HepG2 (cell line): ENCODE measurements around the gene AQP7. TPM values are rescaled to one million over a fixed set of nuclear protein-coding genes. Genes with fewer than 3 reads are reported as not detected.

ENCODE experiments used
- CBX2 ChIP-seq, 2 experiments: fragments of 200-600 bp in 1 of 2; sonication (generic); formaldehyde crosslinking in 1 of 2; IDR thresholded peaks; 2 replicates each; pipeline versions ENCODE4 v1.7.0 to v1.8.1; 2018 to 2022; ENCODE audit warnings: low read depth in 2 of 2, low read length in 1 of 2, mild to moderate bottlenecking in 1 of 2, missing genetic modification reagents in 1 of 2
- EED ChIP-seq: sonication (generic); formaldehyde crosslinking; IDR thresholded peaks from 2 replicates; pipeline ENCODE4 v1.5.0; 2020; ENCODE audit warnings: mild to moderate bottlenecking, missing genetic modification reagents
- HDAC1 ChIP-seq: sonication (generic); formaldehyde crosslinking; IDR thresholded peaks from 2 replicates; pipeline ENCODE4 v1.5.1; 2020; ENCODE audit warnings: mild to moderate bottlenecking, missing genetic modification reagents
- HHEX ChIP-seq: IDR thresholded peaks from 2 replicates; pipeline ENCODE4 v1.6.1; 2016; ENCODE audit warnings: control low read depth
- KDM1A ChIP-seq: IDR thresholded peaks from 2 replicates; pipeline ENCODE4 v1.6.1; 2016; ENCODE audit warnings: missing compliant biosample characterization
- NFKBIZ ChIP-seq: IDR thresholded peaks from 2 replicates; pipeline ENCODE4 v1.6.1; 2018; ENCODE audit warnings: missing genetic modification reagents, missing compliant biosample characterization
- NR2F1 ChIP-seq, 2 experiments: fragments of 450-650 bp in 1 of 2; formaldehyde crosslinking in 1 of 2; IDR thresholded peaks; 2 replicates each; pipeline versions ENCODE4 v1.5.0 to v1.6.1; 2016 to 2020; ENCODE audit warnings: mild to moderate bottlenecking in 1 of 2, missing compliant biosample characterization in 1 of 2, missing genetic modification reagents in 1 of 2, moderate library complexity in 1 of 2
- YEATS2 ChIP-seq: sonication (generic); formaldehyde crosslinking; IDR thresholded peaks from 2 replicates; pipeline ENCODE4 v1.4.0; 2020; ENCODE audit warnings: missing genetic modification reagents, borderline replicate concordance
- ZBTB38 ChIP-seq: sonication (generic); formaldehyde crosslinking; IDR thresholded peaks from 2 replicates; pipeline ENCODE4 v1.5.1; 2020; ENCODE audit warnings: mild to moderate bottlenecking, missing genetic modification reagents
- ZBTB7A ChIP-seq: sonication (generic); formaldehyde crosslinking; IDR thresholded peaks from 2 replicates; pipeline ENCODE4 v1.8.0; 2022; ENCODE audit warnings: mild to moderate bottlenecking, missing genetic modification reagents
- ZFP37 ChIP-seq: sonication (generic); formaldehyde crosslinking; IDR thresholded peaks from 2 replicates; pipeline ENCODE4 v1.4.0; 2020; ENCODE audit warnings: missing genetic modification reagents, borderline replicate concordance
- ZNF343 ChIP-seq: sonication (generic); formaldehyde crosslinking; IDR thresholded peaks from 2 replicates; pipeline ENCODE4 v1.4.0; 2020; ENCODE audit warnings: mild to moderate bottlenecking, missing genetic modification reagents
- polyA plus RNA-seq, 8 experiments: library from polyadenylated mRNA; depleted of rRNA in 3 of 8; stranded (reverse) in 7 of 8; unstranded in 1 of 8; fragments of >200 nt; fragmentation: Illumina TruSeq in 4 of 8; extraction: Trizol in 4 of 8; gene quantifications; 2 replicates each; pipeline versions ENCODE4 v1.2.1 to v1.2.3, GENCODE V29; 2011 to 2016; ENCODE audit warnings: low read depth in 4 of 8, missing spikeins in 1 of 8, mixed read lengths in 1 of 8; ENCODE audit not compliant: insufficient read depth in 1 of 8
- total RNA-seq, 5 experiments: library from RNA; depleted of rRNA; stranded (reverse); fragments of >200 nt; fragmentation: Illumina TruSeq; extraction: Trizol; gene quantifications; 2 replicates each; pipeline ENCODE4 v1.2.3, GENCODE V29; 2016; ENCODE audit warnings: low read depth in 1 of 5
- TF ChIP-seq, protein P1 (sequence below): sonication (generic); formaldehyde crosslinking; IDR thresholded peaks from 2 replicates; pipeline ENCODE4 v1.4.0; 2020; ENCODE audit warnings: mild to moderate bottlenecking, low read depth, missing genetic modification reagents
- TF ChIP-seq, protein P2 (sequence below): sonication (generic); formaldehyde crosslinking; IDR thresholded peaks from 2 replicates; pipeline ENCODE4 v1.4.0; 2020; ENCODE audit warnings: missing genetic modification reagents
- TF ChIP-seq, protein P3 (sequence below): sonication (generic); formaldehyde crosslinking; IDR thresholded peaks from 2 replicates; pipeline ENCODE4 v1.4.0; 2020; ENCODE audit warnings: missing genetic modification reagents, borderline replicate concordance
- TF ChIP-seq, protein P4 (sequence below): sonication (generic); formaldehyde crosslinking; IDR thresholded peaks from 2 replicates; pipeline ENCODE4 v1.8.0; 2022; ENCODE audit warnings: missing genetic modification reagents, mild to moderate bottlenecking, inconsistent platforms, borderline replicate concordance
- TF ChIP-seq, protein P5 (sequence below): sonication (generic); formaldehyde crosslinking; IDR thresholded peaks from 2 replicates; pipeline ENCODE4 v1.4.0; 2020; ENCODE audit warnings: missing genetic modification reagents, mild to moderate bottlenecking, borderline replicate concordance
- TF ChIP-seq, protein P6 (sequence below): sonication (generic); formaldehyde crosslinking; IDR thresholded peaks from 2 replicates; pipeline ENCODE4 v1.4.0; 2020; ENCODE audit warnings: missing genetic modification reagents

Gene AQP7
- total and polyA plus RNA-seq, 2 of the 13 experiments (the other 11 are each of a cell fraction or from before 2014, with no cell fraction given) = 1.9 to 2.1 TPM

DNA sequence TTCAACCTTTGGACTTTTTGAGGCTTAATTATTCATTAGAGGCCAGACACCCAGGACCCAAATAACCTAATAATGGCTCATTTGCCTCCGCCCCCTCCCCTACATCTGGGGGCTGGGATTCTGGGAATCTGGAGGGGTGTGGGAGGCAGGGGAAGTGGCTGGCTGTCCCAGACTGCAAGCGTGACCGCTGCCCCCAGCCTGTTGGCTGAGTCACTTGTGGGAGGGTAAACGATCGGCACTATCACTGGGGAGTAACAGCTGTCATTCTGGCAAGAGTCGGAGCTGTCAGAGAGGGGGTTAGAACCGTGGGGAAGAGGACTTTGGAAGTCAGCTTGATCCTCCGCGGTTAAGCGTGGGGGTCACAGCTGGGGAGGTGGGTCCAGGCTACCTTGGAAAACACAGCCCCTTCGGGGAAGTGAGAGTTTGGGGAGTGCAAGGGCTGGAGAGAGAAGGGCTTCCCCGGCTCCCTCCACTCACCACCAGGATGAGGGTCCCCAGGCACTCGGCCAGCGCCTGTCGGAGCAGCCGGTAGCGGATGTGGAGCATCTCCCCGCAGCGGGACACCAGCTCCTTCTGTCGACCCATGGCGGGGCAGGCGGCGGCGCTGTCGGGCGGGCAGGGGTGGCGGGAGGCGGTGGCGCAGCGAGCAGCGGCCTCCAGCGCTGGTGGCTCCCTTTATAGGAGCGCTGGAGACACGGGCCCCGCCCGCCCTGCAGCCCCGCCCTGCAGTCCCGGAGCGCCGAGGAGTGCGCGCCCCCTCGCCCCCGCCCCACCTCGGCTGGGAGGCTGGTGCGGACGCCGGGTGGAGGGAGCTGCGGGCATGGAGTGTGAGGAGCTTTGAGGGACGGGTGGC is 44.8 kb upstream of the AQP7 start, which contains the start of gene AQP3 (continued):
- TF ChIP-seq, protein P1, sequence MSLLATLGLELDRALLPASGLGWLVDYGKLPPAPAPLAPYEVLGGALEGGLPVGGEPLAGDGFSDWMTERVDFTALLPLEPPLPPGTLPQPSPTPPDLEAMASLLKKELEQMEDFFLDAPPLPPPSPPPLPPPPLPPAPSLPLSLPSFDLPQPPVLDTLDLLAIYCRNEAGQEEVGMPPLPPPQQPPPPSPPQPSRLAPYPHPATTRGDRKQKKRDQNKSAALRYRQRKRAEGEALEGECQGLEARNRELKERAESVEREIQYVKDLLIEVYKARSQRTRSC (CRISPR knock-in tag) = no peak
- TF ChIP-seq, protein P2, sequence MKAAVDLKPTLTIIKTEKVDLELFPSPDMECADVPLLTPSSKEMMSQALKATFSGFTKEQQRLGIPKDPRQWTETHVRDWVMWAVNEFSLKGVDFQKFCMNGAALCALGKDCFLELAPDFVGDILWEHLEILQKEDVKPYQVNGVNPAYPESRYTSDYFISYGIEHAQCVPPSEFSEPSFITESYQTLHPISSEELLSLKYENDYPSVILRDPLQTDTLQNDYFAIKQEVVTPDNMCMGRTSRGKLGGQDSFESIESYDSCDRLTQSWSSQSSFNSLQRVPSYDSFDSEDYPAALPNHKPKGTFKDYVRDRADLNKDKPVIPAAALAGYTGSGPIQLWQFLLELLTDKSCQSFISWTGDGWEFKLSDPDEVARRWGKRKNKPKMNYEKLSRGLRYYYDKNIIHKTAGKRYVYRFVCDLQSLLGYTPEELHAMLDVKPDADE (CRISPR knock-in tag) = no peak
- no peak for TF ChIP-seq CBX2 (IDR thresholded peaks at IDR 0.05; ENCODE audit: low read depth, low read length)
- no peak for TF ChIP-seq CBX2 (CRISPR knock-in tag; IDR thresholded peaks at IDR 0.05; ENCODE audit: low read depth)
- TF ChIP-seq YEATS2 (CRISPR knock-in tag) = no peak
- TF ChIP-seq HDAC1 (CRISPR knock-in tag) = no peak; the same call in 1 of the 2 replicates
- TF ChIP-seq, protein P3, sequence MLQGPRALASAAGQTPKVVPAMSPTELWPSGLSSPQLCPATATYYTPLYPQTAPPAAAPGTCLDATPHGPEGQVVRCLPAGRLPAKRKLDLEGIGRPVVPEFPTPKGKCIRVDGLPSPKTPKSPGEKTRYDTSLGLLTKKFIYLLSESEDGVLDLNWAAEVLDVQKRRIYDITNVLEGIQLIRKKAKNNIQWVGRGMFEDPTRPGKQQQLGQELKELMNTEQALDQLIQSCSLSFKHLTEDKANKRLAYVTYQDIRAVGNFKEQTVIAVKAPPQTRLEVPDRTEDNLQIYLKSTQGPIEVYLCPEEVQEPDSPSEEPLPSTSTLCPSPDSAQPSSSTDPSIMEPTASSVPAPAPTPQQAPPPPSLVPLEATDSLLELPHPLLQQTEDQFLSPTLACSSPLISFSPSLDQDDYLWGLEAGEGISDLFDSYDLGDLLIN (CRISPR knock-in tag) = no peak
- no peak for TF ChIP-seq ZNF343
- no peak for TF ChIP-seq HHEX (CRISPR knock-in tag)
- TF ChIP-seq ZBTB38 (CRISPR knock-in tag) = no peak
- TF ChIP-seq, protein P4, sequence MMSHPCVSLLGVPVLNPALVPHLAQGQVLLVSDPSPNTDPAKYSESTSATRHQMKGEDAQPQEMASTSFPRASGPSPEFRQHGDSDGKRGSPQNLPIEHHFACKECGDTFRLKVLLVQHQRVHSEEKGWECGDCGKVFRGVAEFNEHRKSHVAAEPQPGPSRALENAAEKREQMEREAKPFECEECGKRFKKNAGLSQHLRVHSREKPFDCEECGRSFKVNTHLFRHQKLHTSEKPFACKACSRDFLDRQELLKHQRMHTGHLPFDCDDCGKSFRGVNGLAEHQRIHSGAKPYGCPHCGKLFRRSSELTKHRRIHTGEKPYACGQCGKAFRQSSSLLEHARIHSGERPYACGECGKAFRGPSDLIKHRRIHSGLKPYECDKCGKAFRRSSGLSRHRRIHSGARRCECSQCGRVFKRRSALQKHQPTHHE = no peak
- TF ChIP-seq, protein P5, sequence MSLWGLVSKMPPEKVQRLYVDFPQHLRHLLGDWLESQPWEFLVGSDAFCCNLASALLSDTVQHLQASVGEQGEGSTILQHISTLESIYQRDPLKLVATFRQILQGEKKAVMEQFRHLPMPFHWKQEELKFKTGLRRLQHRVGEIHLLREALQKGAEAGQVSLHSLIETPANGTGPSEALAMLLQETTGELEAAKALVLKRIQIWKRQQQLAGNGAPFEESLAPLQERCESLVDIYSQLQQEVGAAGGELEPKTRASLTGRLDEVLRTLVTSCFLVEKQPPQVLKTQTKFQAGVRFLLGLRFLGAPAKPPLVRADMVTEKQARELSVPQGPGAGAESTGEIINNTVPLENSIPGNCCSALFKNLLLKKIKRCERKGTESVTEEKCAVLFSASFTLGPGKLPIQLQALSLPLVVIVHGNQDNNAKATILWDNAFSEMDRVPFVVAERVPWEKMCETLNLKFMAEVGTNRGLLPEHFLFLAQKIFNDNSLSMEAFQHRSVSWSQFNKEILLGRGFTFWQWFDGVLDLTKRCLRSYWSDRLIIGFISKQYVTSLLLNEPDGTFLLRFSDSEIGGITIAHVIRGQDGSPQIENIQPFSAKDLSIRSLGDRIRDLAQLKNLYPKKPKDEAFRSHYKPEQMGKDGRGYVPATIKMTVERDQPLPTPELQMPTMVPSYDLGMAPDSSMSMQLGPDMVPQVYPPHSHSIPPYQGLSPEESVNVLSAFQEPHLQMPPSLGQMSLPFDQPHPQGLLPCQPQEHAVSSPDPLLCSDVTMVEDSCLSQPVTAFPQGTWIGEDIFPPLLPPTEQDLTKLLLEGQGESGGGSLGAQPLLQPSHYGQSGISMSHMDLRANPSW (CRISPR knock-in tag) = no peak
- no peak for TF ChIP-seq NFKBIZ (CRISPR knock-in tag)
- no peak for TF ChIP-seq KDM1A (CRISPR knock-in tag)
- TF ChIP-seq EED (CRISPR knock-in tag) = no peak
- no peak for TF ChIP-seq ZBTB7A (CRISPR knock-in tag)
- TF ChIP-seq ZFP37 (CRISPR knock-in tag) = no peak
- TF ChIP-seq, protein P6, sequence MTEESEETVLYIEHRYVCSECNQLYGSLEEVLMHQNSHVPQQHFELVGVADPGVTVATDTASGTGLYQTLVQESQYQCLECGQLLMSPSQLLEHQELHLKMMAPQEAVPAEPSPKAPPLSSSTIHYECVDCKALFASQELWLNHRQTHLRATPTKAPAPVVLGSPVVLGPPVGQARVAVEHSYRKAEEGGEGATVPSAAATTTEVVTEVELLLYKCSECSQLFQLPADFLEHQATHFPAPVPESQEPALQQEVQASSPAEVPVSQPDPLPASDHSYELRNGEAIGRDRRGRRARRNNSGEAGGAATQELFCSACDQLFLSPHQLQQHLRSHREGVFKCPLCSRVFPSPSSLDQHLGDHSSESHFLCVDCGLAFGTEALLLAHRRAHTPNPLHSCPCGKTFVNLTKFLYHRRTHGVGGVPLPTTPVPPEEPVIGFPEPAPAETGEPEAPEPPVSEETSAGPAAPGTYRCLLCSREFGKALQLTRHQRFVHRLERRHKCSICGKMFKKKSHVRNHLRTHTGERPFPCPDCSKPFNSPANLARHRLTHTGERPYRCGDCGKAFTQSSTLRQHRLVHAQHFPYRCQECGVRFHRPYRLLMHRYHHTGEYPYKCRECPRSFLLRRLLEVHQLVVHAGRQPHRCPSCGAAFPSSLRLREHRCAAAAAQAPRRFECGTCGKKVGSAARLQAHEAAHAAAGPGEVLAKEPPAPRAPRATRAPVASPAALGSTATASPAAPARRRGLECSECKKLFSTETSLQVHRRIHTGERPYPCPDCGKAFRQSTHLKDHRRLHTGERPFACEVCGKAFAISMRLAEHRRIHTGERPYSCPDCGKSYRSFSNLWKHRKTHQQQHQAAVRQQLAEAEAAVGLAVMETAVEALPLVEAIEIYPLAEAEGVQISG (CRISPR knock-in tag) = peak; percentile 26; the same call in 1 of the 2 replicates
- no peak for TF ChIP-seq NR2F1 (CRISPR knock-in tag; IDR thresholded peaks at IDR 0.05)
